Measurements from ENCODE around the gene RNF223.
"Not testable (repeated sequence)": the region's sequence is repeated elsewhere in the genome, so short reads cannot be mapped to it uniquely, and the experiment has no call there.

RNF223 gene

GRCh38 chr1:1085911-1086841, 12.1 kb upstream of the RNF223 start:
- DNase-seq: no peak

GRCh38 chr1:1085171-1085841, 11.2 kb upstream of the RNF223 start:
- DNase-seq: no peak

DNA sequence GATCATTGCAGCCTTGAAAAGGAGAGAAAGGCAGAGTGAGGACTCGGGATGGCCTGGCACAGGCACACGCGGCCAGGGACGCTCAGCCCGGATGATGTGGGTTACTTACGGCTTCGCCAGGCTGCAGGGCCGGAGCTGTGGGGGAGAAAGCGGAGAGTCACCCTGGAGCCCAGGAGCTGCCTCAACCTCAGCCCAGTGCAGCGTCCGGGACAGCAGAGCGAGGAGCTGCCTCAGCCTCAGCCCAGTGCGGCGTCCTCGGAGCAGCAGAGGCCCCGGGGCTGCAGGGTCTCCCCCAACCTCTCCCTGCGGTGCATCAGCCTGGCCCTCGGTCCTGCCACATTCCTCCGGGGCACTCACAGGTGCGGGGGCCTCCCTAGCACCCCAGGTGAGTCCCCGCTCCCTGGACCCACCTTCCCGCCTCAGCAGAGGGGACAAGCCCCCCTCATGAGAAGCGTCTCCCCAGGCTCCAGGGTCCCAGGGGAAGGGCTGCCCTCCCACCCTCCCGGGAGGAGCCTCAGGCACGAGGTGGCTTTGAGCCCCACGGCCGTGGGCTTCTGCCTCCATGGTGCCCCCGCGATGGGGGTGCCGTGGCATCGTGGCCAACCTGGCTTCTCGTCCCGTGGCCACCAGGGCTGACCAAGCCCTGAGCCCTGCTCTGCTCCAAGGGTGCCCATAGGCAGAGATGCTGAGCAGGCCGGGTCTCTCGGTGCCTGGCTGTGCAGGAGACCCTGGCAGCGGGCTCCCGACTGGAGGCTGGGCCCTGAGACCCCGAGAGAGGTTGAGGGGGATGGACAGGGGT, 10.5 kb upstream of the RNF223 start:
- no peak for DNase-seq

DNA sequence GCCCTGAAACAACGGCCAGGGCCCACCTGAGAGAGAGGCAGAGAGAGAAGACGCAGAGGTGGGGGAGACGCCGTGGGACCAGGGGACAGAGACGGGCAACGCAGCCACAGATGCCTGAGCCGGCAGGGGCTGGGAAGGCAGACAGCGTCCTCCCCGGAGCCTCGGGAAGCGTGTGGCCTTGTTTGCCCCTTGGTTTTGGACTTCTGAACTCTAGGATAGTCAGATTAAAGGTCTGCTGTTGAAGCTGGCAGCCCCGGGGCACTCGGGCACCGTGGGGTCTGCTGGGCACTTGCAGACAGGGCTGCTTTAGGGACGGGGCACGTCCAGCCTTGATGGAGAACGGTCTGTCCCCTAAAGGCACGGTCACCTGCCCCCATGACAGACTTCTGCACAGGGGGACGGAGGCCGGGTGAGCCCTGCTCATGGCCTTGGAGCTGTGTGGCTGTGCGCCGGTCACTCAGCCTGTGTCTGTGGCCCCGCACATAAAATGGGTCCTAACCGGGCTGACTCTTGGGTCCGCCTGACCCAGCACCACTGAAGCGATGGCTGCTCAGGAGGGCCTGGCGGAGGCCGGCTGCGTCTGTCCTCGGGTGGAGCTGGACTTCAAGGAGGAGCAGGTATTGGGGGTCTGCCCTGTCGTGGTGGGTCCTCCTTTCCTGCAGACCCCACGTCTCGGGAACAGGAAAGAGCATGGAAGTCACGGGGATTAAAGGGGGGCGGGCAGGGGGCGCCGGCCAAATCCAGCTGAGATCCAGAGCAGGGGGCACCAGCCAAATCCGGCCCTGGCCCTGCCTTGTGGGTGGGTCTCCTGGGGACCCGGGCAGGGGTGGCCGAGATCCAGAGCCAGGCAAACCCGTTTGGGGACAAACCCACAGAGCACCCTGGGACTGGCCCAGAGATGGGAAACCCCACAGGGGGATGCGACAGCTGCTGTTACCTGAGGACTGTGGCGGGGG, 9.6 kb upstream of the RNF223 start:
- no peak for DNase-seq

GRCh38 chr1:1082776-1083415, 8.8 kb upstream of the RNF223 start:
- DNase-seq: no peak

GRCh38 chr1:1082239-1082775, 8.2 kb upstream of the RNF223 start:
- no peak for DNase-seq

DNA sequence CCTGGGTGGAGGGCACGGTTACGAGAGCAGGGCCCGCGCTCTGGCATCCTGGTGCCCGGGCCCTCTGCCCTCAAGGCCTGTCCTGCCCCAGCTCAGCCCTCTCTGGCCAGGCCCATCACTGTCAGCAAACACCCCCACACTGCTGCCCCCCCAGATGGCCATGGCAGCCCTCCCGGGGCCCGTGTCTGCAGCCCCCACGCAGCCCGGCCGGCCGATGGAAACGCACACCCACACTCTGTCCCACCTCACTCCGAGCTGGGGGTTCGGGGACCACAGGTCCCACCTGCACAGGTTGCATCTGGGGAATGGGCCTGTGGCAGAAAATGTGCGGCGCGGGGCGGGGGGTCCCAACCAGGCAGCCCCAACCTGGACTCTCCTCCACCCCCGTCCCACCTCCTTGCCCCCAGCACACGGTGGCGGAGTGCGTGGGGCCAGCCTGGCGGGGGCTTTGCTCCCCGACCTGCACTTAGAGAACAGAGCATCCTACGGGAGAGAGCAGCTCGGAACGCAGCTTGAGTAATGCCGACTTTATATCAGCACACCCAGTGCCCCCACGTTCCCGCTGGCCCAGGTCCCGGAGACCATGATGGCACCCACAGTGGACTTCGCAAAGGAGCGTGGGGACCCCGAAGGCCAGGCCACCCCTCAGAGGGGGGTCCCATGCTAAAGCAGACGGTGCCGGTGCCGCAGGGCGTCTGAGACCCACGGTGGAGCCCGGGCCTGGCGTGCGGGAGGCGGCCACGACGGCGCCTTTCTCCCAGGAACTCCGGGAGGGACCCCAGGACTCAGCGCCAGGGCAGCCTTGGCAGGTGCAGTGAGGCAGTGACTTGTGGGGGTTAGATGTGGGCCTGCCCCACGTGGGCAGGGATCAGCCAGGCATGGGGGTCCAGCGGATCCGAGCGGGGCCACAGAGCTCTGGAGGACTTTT, 7.5 kb upstream of the RNF223 start:
- no peak for DNase-seq

DNA sequence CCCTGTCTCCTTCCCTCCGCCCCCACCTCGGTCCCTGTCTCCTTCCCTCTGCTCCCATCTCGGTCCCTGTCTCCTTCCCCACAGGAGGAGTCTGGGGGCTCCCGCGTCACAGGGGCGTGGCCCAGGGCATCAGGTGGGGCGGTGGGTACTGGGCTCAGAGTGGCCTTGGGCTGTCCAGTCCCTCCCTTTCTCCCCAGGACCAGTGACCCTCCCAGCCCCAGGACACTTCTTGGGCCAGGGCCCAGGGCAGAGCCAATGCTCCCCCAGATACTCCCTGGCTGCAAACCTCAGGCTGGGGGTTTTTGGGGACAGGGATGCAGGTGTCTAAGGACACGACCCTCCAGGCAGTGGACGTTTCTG, 6.8 kb upstream of the RNF223 start:
- DNase-seq: no peak

DNA sequence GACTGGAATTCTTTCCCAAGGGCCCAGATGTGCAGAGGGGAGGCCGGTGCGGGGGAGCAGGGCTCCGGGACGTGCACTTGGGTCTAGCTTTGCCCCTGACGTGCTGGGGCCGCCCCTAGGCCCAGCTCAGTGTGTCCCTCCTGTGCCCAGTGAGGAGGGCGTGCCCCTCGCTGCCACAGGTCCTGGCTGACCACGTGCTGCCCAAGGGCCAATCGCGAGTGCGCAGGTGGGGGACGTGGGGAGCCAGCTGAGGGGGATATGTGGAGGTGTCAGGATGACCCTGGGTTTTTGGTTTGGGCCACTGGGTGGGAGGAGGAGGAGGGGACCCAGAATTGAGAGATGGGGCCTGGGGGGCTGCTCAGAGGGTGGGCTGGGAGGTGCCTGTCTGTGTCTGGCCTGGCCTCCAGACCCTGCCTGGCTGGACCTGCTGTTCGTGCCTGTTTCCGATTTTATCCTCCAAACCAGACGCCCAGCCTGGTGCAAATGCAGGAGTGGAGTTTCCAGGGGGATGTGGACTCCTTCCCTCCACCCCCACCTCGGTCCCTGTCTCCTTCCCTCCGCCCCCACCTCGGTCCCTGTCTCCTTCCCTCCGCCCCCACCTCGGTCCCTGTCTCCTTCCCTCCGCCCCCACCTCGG, 6.1 kb upstream of the RNF223 start:
- DNase-seq: peak; percentile 79 to 87

DNA sequence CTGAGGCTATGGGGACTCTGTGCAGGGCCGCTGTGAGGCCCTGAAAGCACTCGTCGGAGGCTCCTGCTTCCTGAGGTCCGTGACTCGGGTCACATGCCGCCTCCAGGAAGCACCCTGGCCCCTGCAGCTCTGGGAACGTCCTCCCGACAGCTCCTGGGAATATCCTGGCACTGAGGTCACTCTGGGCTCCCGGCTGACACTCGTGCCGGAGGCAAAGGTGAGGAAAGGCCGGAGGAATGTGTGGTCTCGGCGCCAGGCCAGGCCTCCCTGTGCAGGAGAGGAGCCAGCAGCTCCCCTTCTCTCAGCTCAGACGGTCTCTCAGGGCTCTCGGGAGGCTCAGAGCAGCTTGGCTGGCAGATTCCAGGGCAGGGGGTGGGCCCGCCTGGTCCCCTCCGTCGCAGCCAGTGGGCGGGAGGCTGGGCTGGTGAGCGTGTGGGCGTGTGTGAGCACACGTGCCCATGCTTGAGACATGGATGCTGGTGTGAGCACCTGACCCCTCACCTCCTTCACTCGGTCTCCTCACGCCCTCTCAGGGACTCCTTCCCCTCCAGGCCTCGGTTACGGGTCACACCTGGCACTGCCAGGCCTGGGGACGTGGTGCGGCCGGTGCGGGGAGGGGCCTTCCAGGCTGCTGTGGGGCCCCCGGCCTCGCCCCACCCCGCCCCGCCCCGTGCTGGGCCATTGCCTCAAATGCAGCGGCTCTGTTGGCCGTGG, 5.5 kb upstream of the RNF223 start:
- peak; percentile 83 to 93 for DNase-seq

DNA sequence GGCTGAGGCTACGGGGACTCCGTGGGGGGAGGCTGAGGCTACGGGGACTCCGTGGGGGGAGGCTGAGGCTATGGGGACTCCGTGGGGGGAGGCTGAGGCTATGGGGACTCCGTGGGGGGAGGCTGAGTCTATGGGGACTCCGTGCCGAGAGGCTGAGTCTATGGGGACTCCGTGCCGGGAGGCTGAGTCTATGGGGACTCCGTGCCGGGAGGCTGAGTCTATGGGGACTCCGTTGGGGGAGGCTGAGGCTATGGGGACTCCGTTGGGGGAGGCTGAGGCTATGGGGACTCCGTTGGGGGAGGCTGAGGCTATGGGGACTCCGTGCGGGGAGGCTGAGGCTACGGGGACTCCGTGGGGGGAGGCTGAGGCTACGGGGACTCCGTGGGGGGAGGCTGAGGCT, 3.3 kb upstream of the RNF223 start:
- DNase-seq: not testable (repeated sequence)

DNA sequence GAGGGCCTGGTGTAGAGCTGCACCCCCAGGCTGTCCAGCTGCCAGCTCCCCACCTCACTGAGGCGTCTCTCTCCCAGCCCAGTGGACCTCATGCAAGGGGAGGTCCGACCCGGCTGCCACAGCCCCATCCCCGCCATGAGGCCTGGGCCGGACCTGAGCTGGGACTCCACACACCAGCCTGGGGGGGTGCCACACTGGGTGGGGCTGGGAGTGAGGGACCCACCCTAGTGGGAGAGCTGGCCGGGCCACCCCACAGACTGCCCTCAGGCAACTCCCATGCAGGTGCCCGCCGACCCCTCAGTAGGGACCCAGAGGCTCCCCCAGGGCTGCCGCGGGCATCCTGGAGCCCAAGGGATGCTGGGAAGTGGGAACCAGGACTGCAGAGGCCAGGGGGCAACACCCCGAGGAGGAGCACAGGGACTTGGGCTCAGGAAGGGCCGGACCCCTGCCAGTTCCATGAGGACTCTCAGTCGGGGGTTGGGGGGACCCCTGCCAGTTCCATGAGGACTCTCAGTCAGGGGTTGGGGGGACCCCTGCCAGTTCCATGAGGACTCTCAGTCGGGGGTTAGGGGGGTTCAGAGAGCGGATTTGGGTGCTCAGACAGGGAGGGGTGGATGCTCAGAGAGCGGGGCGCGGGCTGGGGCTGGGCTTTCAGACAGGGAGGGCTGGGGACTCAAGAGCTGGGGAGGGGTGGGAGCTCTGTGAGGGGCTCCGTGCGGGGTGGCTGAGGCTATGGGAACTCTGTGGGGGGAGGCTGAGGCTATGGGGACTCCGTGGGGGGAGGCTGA, 1.2 kb upstream of the RNF223 start:
- no peak for DNase-seq

DNA sequence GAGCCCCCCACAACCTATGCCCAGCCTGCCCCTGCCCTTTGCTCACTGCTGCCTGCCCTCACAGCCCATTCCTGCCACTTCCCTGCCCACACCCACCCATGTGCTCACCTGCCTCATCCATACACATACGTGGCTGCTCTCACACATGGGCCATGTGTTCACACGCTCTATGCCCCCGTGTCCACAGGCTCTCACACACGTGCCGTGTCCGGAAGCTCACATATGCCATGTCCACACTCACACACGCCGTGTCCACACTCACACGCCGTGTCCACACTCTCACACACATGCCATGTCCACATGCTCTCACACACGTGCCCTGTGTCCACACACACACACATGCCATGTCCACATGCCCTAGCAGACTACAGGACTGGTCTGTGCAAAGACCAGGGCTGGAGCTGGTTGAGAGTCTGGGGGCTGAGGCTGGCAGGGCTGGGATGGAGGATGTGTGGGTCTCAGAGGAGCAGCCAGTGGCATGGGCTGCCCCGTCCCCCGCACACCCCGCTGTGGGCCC, 583 bp upstream of the RNF223 start:
- DNase-seq: no peak

- no peak for DNase-seq
Measured at GRCh38 chr1:1072849-1073742, 1.0 kb downstream of the RNF223 start.

GRCh38 chr1:1072299-1072848, 1.7 kb downstream of the RNF223 start:
- DNase-seq: no peak

- DNase-seq: no peak
Measured at GRCh38 chr1:1071486-1072298, 2.4 kb downstream of the RNF223 start.

Measured in NCI-H526 (cell line).